ENCODE measurements around the gene BCAS3.

The BCAS3 gene

DNA sequence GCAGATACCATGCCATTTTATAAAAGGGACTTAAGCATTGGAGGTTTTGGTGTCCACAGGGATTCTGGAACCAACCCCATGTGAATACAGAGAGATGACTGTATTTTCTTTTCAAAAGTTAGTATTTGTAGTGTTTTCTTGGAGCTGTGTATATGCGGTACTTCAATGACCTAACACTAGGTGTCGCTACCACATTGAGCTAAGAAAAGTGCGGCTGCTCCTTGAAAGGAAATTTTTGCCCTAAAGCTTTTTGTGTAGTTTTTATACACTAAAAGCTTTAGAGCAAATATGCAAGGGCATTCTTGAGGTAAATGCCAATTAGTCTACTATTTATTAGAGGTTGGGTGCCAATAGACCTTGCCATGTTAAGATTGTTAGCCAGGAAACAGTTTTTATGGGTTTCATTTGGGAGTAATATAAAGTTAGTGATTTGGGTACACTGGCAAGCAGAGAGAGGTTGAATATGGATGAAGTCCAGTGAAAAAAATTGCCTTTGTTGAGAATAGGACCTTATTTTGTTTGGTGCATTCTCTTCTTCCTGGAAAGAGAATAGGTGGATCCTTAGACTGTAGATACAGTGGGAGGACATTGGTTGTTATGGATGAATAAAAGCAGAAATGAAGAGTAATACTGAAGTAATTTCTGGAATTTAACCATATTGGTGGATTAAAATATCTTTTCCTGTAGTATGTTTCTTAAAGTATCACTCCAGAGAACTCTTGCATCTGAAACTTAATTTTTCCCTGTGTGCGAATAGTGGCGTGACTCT lies 43.3 kb downstream of the BCAS3 start:
- peak; percentile 89 for FAIRE-seq
- TF ChIP-seq POLR2A (IDR thresholded peaks at IDR 0.05; ENCODE audit: low read depth, low read length): no peak
- TF ChIP-seq POLR2AphosphoS5 (IDR thresholded peaks at IDR 0.05; ENCODE audit: low read depth, low read length): no peak
- no peak for TF ChIP-seq TAF1 (IDR thresholded peaks at IDR 0.05; ENCODE audit: borderline replicate concordance, low read depth, low read length)
- peak; percentile 19 for DNase-seq (ENCODE audit: insufficient read length)

DNA sequence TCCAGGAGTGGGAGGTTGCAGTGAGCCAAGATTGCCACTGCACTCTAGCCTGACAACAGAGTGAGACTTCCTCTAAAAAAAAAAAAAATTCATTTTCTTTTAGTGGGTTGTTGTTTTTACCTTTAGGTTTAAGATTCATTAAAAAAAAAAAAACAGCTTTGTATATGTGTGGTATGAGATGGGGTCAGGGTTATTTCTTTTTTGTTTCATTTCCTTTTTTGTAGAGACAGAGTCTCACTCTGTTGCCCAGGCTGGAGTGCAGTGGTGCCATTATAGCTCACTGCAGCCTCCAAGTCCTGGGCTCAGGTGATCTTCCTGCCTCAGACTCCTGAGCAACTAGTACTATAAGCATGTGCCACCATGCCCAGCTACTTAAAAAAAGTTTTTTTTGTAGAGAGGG lies 47.0 kb downstream of the BCAS3 start:
- no peak for DNase-seq (ENCODE audit: insufficient read length)
- TF ChIP-seq TAF1 (IDR thresholded peaks at IDR 0.05; ENCODE audit: borderline replicate concordance, low read depth, low read length) (no peak), POLR2A (IDR thresholded peaks at IDR 0.05; ENCODE audit: low read depth, low read length) (no peak), POLR2AphosphoS5 (IDR thresholded peaks at IDR 0.05; ENCODE audit: low read depth, low read length) (no peak)
- FAIRE-seq: no peak

DNA sequence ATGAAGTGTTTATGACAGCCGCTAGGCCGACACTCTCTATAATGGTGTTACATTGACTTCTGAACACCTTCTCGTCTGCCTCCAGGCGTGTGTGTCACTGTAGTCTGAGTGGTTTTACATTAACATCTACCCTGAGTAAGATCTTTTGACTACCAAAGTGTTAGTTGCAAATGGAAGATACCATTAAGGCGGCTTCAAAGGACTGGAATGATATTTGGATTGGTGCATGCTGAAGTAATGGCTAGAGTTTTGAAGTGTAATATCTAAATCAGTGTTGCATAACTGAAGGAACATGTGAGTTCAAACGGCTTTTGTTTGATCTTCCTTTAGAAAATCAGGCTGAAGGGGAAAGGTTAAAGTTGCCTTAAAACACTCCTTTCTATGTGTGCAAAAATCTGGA lies 52.2 kb downstream of the BCAS3 start:
- no peak for FAIRE-seq
- no peak for TF ChIP-seq TAF1 (IDR thresholded peaks at IDR 0.05; ENCODE audit: borderline replicate concordance, low read depth, low read length)
- TF ChIP-seq POLR2AphosphoS5 (IDR thresholded peaks at IDR 0.05; ENCODE audit: low read depth, low read length): no peak
- TF ChIP-seq POLR2A (IDR thresholded peaks at IDR 0.05; ENCODE audit: low read depth, low read length): no peak
- no peak for DNase-seq (ENCODE audit: insufficient read length)

DNA sequence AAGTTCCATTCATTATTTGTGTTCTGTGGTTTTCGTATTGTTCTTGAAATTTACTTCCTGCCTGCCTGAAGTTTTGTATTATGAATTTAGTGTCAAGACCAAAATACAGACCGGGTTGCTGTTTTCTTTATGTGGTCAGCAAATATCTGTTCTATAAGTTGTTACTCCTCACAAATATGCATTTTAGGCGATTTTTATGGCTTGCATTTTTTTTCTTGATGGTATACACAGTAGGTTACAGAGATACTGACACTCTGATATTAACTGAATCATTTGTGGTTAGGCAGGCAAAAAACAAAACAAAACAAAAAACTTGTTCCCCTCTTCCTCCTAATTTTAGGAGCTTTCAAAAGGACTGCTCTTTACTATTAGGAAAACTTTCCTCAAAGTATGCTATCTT lies 52.6 kb downstream of the BCAS3 start:
- no peak for FAIRE-seq

DNA sequence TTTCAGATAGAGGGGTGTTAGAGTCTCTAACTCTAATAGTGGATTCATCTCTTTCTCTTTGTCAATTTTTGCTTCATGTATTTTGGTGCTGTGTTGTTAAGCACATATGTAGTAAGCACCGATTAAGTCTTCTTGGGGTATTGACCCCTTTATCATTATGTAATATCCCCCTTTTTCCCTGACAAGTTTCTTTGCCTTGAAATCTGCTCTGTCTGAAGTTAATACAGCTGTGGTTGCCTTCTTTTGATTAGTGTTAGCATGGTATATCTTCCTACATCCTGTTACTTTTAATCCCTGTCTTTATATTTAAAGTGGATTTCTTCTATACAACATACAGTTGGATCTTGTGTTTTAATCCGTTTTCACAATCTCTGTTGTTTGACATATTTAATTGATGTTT lies 60.6 kb downstream of the BCAS3 start:
- FAIRE-seq (no peak), DNase-seq (ENCODE audit: insufficient read length) (no peak)
- no peak for TF ChIP-seq TAF1 (IDR thresholded peaks at IDR 0.05; ENCODE audit: borderline replicate concordance, low read depth, low read length)
- no peak for TF ChIP-seq POLR2A (IDR thresholded peaks at IDR 0.05; ENCODE audit: low read depth, low read length)
- no peak for TF ChIP-seq POLR2AphosphoS5 (IDR thresholded peaks at IDR 0.05; ENCODE audit: low read depth, low read length)

More for the DNA sequence above, 52.6 kb downstream of the BCAS3 start:
- no peak for TF ChIP-seq POLR2A (IDR thresholded peaks at IDR 0.05; ENCODE audit: low read depth, low read length)
- TF ChIP-seq POLR2AphosphoS5 (IDR thresholded peaks at IDR 0.05; ENCODE audit: low read depth, low read length): no peak
- no peak for TF ChIP-seq TAF1 (IDR thresholded peaks at IDR 0.05; ENCODE audit: borderline replicate concordance, low read depth, low read length)
- no peak for DNase-seq (ENCODE audit: insufficient read length)

DNA sequence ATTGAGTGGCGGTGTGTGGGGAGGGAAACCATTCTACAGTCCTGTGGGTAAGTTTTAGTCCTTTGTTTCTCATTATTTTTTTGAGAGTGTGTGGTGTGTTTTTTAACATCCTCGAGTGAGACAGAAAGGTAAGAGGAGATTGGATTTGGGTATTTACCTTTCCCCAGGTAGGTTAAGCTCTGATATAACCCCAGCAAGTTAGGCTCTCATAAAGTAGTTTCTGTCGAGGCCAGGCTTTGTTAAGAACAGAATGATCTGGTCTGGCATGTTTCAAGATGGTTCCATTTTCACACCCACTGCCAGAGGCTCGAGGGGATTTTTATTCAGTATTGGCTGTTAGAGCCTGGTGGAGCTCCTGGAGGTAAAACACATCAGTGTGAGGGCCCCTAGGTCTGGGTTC lies 62.9 kb downstream of the BCAS3 start:
- FAIRE-seq (no peak), DNase-seq (ENCODE audit: insufficient read length) (no peak)
- no peak for TF ChIP-seq POLR2A (IDR thresholded peaks at IDR 0.05; ENCODE audit: low read depth, low read length)

DNA sequence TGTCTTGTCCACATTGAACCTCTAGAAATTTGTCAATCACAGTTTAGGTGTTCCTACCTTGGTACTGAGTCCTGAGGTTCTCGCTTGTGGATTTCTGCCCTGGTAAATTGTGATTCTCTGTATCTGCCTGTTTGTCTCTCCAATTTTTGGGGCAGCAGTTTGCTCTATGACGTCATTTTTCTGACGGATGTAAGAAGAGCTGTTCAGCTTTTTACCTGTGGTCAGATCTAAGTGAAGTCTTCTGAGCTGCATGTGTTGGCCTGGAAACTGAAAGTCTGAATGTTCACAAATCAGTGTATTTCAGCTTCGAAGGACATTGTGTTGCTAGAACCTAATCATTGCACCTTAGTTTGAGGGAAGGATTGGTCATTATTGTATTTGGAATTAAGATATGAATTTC lies 63.4 kb downstream of the BCAS3 start:
- FAIRE-seq (no peak), DNase-seq (ENCODE audit: insufficient read length) (no peak)
- TF ChIP-seq TAF1 (IDR thresholded peaks at IDR 0.05; ENCODE audit: borderline replicate concordance, low read depth, low read length) (no peak), POLR2A (IDR thresholded peaks at IDR 0.05; ENCODE audit: low read depth, low read length) (no peak), POLR2AphosphoS5 (IDR thresholded peaks at IDR 0.05; ENCODE audit: low read depth, low read length) (no peak)

DNA sequence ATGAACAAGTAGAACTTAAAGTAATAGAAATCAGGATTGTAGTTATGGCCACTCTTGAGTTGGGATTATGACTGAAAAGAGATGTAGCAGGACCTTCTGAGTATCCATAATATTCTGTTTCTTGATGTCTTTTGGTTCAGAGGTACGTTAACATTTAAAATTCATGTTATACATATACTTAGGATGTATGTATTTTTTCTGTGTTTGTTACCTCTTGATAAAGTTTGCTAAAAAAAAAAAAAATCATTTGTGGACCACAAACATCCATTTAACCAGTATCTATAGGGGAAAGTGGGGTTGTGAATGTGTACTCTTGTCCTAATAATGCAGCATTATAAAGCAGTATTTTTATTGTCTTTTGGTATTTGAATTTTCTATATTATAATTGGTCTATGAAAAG lies 65.6 kb downstream of the BCAS3 start:
- FAIRE-seq: no peak
- TF ChIP-seq POLR2AphosphoS5 (IDR thresholded peaks at IDR 0.05; ENCODE audit: low read depth, low read length) (no peak), TAF1 (IDR thresholded peaks at IDR 0.05; ENCODE audit: borderline replicate concordance, low read depth, low read length) (no peak), POLR2A (IDR thresholded peaks at IDR 0.05; ENCODE audit: low read depth, low read length) (no peak)

DNA sequence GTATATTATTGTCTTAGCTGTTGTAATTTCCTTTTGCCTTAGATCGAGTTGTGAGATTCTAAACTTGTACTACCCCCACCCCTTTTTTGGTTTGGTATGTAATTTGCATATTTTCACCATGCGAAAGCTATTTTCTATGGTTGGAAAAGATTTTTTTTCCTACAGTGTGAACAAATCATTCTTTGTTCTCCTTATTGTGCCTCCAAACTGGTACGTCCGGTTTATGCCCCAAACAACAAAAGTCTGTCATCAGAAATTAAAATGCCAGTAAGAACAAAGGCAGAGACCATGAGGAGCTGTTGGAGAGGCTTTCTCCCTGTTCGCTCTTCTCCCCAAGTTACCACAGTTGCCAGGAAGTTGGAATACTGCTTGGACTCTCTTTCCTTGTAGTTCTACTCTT lies 66.1 kb downstream of the BCAS3 start:
- no peak for TF ChIP-seq TAF1 (IDR thresholded peaks at IDR 0.05; ENCODE audit: borderline replicate concordance, low read depth, low read length)
- FAIRE-seq: no peak
- DNase-seq (ENCODE audit: insufficient read length): no peak

More for the DNA sequence above, 65.6 kb downstream of the BCAS3 start:
- no peak for DNase-seq (ENCODE audit: insufficient read length)

DNA sequence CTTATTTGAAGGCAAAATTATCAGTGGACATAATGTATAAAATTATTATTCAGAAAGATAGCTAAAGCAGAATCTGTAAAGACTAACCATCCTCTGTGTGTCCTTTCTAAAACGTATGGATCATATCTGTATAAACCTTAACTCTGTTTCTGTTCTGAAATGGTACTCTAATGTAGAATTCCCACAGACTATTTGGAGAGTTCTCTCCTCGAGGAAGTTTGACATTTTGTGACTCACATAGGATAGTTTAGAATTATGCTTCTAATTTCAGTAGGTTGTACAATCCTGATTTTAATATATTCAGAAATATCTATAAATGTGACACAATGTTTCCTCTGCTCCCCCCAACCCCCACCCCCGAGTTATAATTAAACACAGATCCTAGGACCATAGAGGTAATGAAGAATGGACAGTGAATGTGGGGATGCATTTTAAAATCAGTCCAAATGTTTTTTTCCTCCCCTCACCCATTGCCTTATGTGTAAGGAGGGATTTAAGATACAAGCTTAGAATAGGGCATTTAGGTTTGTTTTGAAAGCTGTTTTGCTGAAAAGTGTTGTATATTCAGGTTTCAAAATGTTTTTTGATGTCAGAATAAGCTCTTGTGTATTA lies 66.8 kb downstream of the BCAS3 start:
- no peak for TF ChIP-seq POLR2A (IDR thresholded peaks at IDR 0.05; ENCODE audit: low read depth, low read length)
- TF ChIP-seq POLR2AphosphoS5 (IDR thresholded peaks at IDR 0.05; ENCODE audit: low read depth, low read length): no peak
- TF ChIP-seq TAF1 (IDR thresholded peaks at IDR 0.05; ENCODE audit: borderline replicate concordance, low read depth, low read length): no peak
- DNase-seq (ENCODE audit: insufficient read length) (no peak), FAIRE-seq (no peak)

DNA sequence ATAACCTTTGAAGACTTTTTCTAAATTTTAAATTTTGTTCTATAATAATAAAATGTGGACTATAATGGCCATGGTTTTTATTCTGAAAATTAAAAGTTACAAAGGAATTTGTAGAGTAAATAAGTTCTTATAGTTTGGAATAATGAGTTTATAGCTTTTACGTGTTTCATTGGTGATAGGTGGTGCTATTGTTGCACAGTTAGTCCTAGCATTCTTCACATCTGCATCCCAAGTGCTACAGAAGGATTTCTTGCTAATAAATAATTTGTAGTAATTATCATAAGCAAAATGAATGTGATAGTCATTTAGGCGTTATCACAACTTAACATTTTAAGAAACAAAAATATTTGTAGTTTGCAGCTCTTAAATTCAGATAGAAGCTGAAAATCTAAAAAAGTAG lies 67.9 kb downstream of the BCAS3 start:
- TF ChIP-seq POLR2AphosphoS5 (IDR thresholded peaks at IDR 0.05; ENCODE audit: low read depth, low read length) (no peak), POLR2A (IDR thresholded peaks at IDR 0.05; ENCODE audit: low read depth, low read length) (no peak)
- no peak for DNase-seq (ENCODE audit: insufficient read length)
- no peak for FAIRE-seq

DNA sequence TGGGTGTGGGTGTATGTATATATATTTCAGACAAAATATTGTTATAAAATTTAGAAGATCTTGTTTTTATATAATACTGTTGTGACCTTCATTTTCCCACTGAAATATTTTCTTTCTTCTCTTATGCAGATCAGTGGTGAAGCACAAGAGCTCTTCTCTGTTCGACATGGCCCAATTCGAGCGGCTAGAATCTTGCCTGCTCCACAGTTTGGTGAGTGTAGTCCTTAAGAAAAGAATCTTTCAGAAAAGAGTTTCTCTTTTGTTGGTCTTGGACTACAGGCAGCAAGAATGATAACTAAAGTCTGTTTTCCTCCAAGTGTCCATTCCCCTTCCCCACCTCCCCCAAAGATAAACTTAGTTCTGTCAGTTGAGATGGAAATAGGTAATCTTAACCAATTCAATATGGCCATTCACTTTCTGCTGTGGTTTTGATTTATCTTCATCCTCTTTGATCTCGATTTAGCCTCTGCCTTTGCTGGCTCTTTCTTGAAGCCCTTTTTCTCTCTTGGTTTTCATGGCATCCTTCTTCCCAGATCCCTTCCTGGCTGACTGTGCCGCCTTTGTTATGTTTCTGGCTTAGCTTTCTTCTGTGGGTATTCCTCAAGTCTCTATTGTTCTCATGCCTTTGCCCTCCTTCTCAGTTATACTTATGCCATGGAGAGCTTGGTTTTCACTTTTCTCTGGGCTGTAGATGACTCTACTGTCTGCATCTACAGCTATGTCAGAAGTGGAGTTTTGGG lies 69.6 kb downstream of the BCAS3 start:
- TF ChIP-seq TAF1 (IDR thresholded peaks at IDR 0.05; ENCODE audit: borderline replicate concordance, low read depth, low read length) (no peak), POLR2A (IDR thresholded peaks at IDR 0.05; ENCODE audit: low read depth, low read length) (no peak), POLR2AphosphoS5 (IDR thresholded peaks at IDR 0.05; ENCODE audit: low read depth, low read length) (no peak)
- FAIRE-seq (no peak), DNase-seq (ENCODE audit: insufficient read length) (no peak)
